MM.1S (cell line): Measurements from ENCODE around the gene TAPT1.

Experiments
- DNase-seq: peaks from one replicate; pipeline ENCODE4 v3.0.0-alpha.2; 2015
- H2AFZ ChIP-seq: fragments of 300-600 bp; sonication (generic); 2 replicates; pipeline ENCODE4 v1.6.0; 2016; ENCODE audit warnings: antibody characterized with exemption, low read length
- H3F3A ChIP-seq: fragments of 300-600 bp; sonication (generic); 2 replicates; pipeline ENCODE4 v1.6.1; 2016; ENCODE audit warnings: mild to moderate bottlenecking, antibody characterized with exemption, low read length, moderate library complexity, mixed read lengths; ENCODE audit not compliant: insufficient read depth
- H3K27ac ChIP-seq: fragments of 300-600 bp; sonication (generic); 2 replicates; pipeline ENCODE4 v1.5.1; 2016; ENCODE audit warnings: mild to moderate bottlenecking, low read length
- H3K27me3 ChIP-seq: fragments of 300-600 bp; sonication (generic); replicated peaks from 2 replicates; pipeline ENCODE4 v1.6.0; 2016; ENCODE audit warnings: low read length; ENCODE audit not compliant: insufficient read depth
- H3K36me3 ChIP-seq: fragments of 300-600 bp; sonication (generic); replicated peaks from 2 replicates; pipeline ENCODE4 v1.6.1; 2016; ENCODE audit warnings: mild to moderate bottlenecking, low read length, mixed read lengths; ENCODE audit not compliant: insufficient read depth
- H3K4me1 ChIP-seq: fragments of 300-600 bp; sonication (generic); 2 replicates; pipeline ENCODE4 v1.6.1; 2016; ENCODE audit warnings: low read length, mixed read lengths
- H3K4me2 ChIP-seq: fragments of 300-600 bp; sonication (generic); 2 replicates; pipeline ENCODE4 v1.6.0; 2016; ENCODE audit warnings: low read depth, low read length
- H3K4me3 ChIP-seq: fragments of 300-600 bp; sonication (generic); 2 replicates; pipeline ENCODE4 v1.5.1; 2016; ENCODE audit warnings: low read length, mixed read lengths
- H3K79me2 ChIP-seq: fragments of 300-600 bp; sonication (generic); 2 replicates; pipeline ENCODE4 v1.6.1; 2016; ENCODE audit warnings: mixed run types, low read length, mixed read lengths
- H3K9ac ChIP-seq: fragments of 300-600 bp; sonication (generic); 2 replicates; pipeline ENCODE4 v1.6.1; 2016; ENCODE audit warnings: low read length, mixed read lengths
- H3K9me2 ChIP-seq: fragments of 300-600 bp; sonication (generic); replicated peaks from 2 replicates; pipeline ENCODE4 v1.6.1; 2016; ENCODE audit warnings: mild to moderate bottlenecking, low read length, mixed read lengths; ENCODE audit not compliant: insufficient read depth
- H3K9me3 ChIP-seq: fragments of 300-600 bp; sonication (generic); replicated peaks from 2 replicates; pipeline ENCODE4 v1.6.1; 2016; ENCODE audit warnings: mild to moderate bottlenecking, low read length, mixed read lengths; ENCODE audit not compliant: insufficient read depth
- H4K20me1 ChIP-seq: fragments of 300-600 bp; sonication (generic); 2 replicates; pipeline ENCODE4 v1.6.1; 2016; ENCODE audit warnings: mild to moderate bottlenecking, low read length, moderate library complexity, mixed read lengths; ENCODE audit not compliant: insufficient read depth
- EZH2 ChIP-seq: fragments of 300-600 bp; sonication (generic); optimal IDR thresholded peaks from 2 replicates; pipeline ENCODE3; 2017; ENCODE audit warnings: low read depth, mild to moderate bottlenecking, antibody characterized with exemption, low read length, mixed read lengths
- EZH2phosphoT487 ChIP-seq: fragments of 300-600 bp; sonication (generic); IDR thresholded peaks from 2 replicates; pipeline ENCODE4 v1.6.1; 2018; ENCODE audit warnings: antibody characterized with exemption, low read length
- TF ChIP-seq, protein P1 (sequence below): fragments of 300-600 bp; sonication (generic); IDR thresholded peaks from 2 replicates; pipeline ENCODE4 v1.5.1; 2016; ENCODE audit warnings: antibody characterized with exemption, low read length, mixed read lengths

TAPT1 gene

DNA sequence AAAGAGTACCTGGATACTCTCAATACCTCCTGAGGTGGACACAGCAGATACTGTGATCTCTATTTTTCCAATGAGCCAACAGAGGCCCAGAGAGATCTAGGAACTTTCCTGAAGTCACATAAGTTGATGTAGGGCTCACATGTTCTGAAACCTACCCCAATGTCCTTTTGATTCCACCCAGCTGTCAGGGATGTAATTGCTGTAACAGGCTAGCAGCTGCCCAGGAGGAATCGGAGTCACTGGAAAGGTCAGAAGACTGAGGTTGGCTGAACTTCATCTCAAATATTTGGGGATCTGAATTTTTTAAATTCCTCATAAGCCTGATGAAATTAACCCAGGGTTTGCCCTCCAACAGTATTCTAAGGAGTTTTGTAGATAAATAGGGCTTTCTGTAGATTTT is 90.0 kb downstream of the TAPT1 start:
- no peaks in the 10 kb centered on the region for H3F3A ChIP-seq
- H3K27me3 ChIP-seq = no peaks in the 10 kb centered on the region
- H3K9me2 ChIP-seq = no peaks in the 10 kb centered on the region
- no peak for DNase-seq
- no peak overlapping the region for H3K4me3 ChIP-seq
- H2AFZ ChIP-seq = no peak overlapping the region
- no peaks in the 10 kb centered on the region for H3K9me3 ChIP-seq
- no peaks in the 10 kb centered on the region for H3K79me2 ChIP-seq
- H3K36me3 ChIP-seq = no peaks in the 10 kb centered on the region
- H3K4me1 ChIP-seq = no peaks in the 10 kb centered on the region
- no peak overlapping the region for H3K4me2 ChIP-seq
- H4K20me1 ChIP-seq = no peaks in the 10 kb centered on the region
- TF ChIP-seq, protein P1, sequence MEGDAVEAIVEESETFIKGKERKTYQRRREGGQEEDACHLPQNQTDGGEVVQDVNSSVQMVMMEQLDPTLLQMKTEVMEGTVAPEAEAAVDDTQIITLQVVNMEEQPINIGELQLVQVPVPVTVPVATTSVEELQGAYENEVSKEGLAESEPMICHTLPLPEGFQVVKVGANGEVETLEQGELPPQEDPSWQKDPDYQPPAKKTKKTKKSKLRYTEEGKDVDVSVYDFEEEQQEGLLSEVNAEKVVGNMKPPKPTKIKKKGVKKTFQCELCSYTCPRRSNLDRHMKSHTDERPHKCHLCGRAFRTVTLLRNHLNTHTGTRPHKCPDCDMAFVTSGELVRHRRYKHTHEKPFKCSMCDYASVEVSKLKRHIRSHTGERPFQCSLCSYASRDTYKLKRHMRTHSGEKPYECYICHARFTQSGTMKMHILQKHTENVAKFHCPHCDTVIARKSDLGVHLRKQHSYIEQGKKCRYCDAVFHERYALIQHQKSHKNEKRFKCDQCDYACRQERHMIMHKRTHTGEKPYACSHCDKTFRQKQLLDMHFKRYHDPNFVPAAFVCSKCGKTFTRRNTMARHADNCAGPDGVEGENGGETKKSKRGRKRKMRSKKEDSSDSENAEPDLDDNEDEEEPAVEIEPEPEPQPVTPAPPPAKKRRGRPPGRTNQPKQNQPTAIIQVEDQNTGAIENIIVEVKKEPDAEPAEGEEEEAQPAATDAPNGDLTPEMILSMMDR = no peak
- TF ChIP-seq EZH2phosphoT487 (no peak), EZH2 (no peak)
- no peak overlapping the region for H3K9ac ChIP-seq
- no peak overlapping the region for H3K27ac ChIP-seq

DNA sequence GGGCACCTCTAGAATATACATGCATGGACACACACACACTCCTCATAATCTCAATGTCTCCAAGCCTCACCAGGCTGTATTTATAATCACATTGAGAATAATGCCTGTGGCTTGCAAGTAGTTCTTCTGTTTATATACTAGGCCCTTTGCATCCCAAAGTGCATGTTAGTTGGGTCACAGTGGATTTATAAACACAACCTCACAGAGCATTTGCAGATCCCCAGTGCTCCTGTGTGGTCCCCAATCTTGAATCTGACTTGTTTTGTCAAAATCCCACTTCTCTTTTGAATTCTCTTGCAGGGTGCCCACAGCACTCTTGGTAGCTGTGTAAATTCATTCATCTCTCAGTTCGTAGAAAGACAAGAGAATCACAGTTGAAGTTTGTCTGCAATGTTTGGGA is 92.9 kb downstream of the TAPT1 start:
- Histone ChIP-seq H3F3A (no peaks in the 10 kb centered on the region), H3K79me2 (no peaks in the 10 kb centered on the region), H3K27me3 (no peaks in the 10 kb centered on the region), H4K20me1 (no peaks in the 10 kb centered on the region), H3K27ac (no peak overlapping the region), H3K9ac (no peak overlapping the region), H3K4me1 (no peaks in the 10 kb centered on the region), H3K9me3 (no peaks in the 10 kb centered on the region), H3K4me2 (no peak overlapping the region), H3K36me3 (no peaks in the 10 kb centered on the region), H3K9me2 (no peaks in the 10 kb centered on the region), H2AFZ (no peak overlapping the region), H3K4me3 (no peak overlapping the region)
- no peak for DNase-seq
- TF ChIP-seq EZH2 (no peak), EZH2phosphoT487 (no peak)
- TF ChIP-seq, protein P1 = no peak

DNA sequence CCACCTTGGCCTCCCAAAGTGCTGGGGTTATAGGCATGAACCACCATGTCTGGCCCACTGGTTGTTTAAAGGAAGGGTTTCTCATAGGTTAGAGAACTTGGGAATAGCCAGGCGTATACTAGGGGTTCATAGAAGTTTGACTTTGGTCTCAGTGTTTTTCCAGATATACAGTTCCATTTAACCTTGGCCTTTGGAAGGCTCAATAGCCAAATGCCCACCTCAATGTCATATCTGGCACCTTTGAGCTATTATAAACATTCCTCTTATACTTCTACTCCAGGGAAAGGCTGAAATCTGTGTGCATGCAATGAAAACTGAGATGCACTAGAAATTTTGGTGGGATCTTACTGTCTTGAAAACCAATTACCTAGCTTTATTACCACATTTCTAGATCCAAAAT is 95.0 kb downstream of the TAPT1 start:
- no peaks in the 10 kb centered on the region for H3K4me1 ChIP-seq
- no peaks in the 10 kb centered on the region for H3F3A ChIP-seq
- no peaks in the 10 kb centered on the region for H3K9me3 ChIP-seq
- H2AFZ ChIP-seq = no peak overlapping the region
- H3K9ac ChIP-seq = no peak overlapping the region
- H3K4me2 ChIP-seq = no peak overlapping the region
- H3K36me3 ChIP-seq = no peaks in the 10 kb centered on the region
- H3K27me3 ChIP-seq = no peaks in the 10 kb centered on the region
- TF ChIP-seq, protein P1 = no peak
- no peak for TF ChIP-seq EZH2
- H3K79me2 ChIP-seq = no peaks in the 10 kb centered on the region
- no peaks in the 10 kb centered on the region for H3K9me2 ChIP-seq
- no peaks in the 10 kb centered on the region for H4K20me1 ChIP-seq
- H3K27ac ChIP-seq = no peak overlapping the region
- no peak overlapping the region for H3K4me3 ChIP-seq
- DNase-seq = no peak

DNA sequence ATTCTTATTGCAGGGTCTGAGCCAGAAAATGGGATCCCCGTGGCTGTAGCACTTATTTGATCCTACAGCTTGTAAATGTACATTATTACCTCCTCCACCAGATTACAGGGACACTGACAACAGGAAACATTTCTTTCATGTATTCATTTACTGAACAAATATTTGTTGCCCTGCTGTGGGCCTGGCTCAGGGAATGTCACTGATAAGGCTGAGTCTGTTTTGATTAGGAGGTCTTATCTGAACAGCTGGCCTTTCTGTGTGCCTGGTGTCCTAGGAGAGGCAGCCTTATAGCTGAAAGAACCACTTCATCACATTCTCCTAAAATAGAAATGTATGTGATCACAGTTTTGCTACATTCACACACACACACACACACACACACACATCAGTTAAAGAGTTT is 96.9 kb downstream of the TAPT1 start:
- H3K9ac ChIP-seq = no peak overlapping the region

More for the DNA sequence above, 96.9 kb downstream of the TAPT1 start:
- H3K9me3 ChIP-seq = no peaks in the 10 kb centered on the region
- no peaks in the 10 kb centered on the region for H4K20me1 ChIP-seq
- no peaks in the 10 kb centered on the region for H3K27me3 ChIP-seq
- H2AFZ ChIP-seq = no peak overlapping the region
- no peaks in the 10 kb centered on the region for H3K79me2 ChIP-seq
- no peak overlapping the region for H3K27ac ChIP-seq
- no peaks in the 10 kb centered on the region for H3K36me3 ChIP-seq
- H3K4me3 ChIP-seq = no peak overlapping the region
- no peaks in the 10 kb centered on the region for H3F3A ChIP-seq
- no peak overlapping the region for H3K4me2 ChIP-seq
- DNase-seq = no peak
- no peaks in the 10 kb centered on the region for H3K9me2 ChIP-seq
- TF ChIP-seq, protein P1 = no peak
- TF ChIP-seq EZH2 (no peak), EZH2phosphoT487 (no peak)
- no peaks in the 10 kb centered on the region for H3K4me1 ChIP-seq
